GM21526 (cell line): Measurements from ENCODE around the gene CNNM3.

Experiments used
- ATAC-seq: cut with Tn5 transposase; IDR thresholded peaks from one replicate; pipeline ENCODE4 v1.9.1; 2021; ENCODE audit warnings: moderate library complexity; ENCODE audit not compliant: unreplicated experiment, low FRiP score

CNNM3 gene

GRCh38 chr2:96816836-96817702, 1.0 kb downstream of the CNNM3 start:
- ATAC-seq = no peak

- ATAC-seq = no peak
These were observed 1.8 kb downstream of the CNNM3 start for GRCh38 chr2:96817882-96818281.

GRCh38 chr2:96819128-96819875, 3.2 kb downstream of the CNNM3 start:
- no peak for ATAC-seq

- no peak for ATAC-seq
These were observed 3.9 kb downstream of the CNNM3 start for GRCh38 chr2:96819876-96820511.

GRCh38 chr2:96821113-96821675, 5.1 kb downstream of the CNNM3 start:
- ATAC-seq = no peak

- no peak for ATAC-seq
These were observed 6.7 kb downstream of the CNNM3 start for GRCh38 chr2:96822786-96823185.

GRCh38 chr2:96823198-96823597, 7.1 kb downstream of the CNNM3 start:
- no peak for ATAC-seq

- no peak for ATAC-seq
These were observed 8.2 kb downstream of the CNNM3 start for GRCh38 chr2:96824079-96824870.

- ATAC-seq = no peak
These were observed 9.0 kb downstream of the CNNM3 start for GRCh38 chr2:96825057-96825456.

GRCh38 chr2:96826546-96827278, 10.6 kb downstream of the CNNM3 start:
- ATAC-seq = no peak

GRCh38 chr2:96828436-96828835, 12.4 kb downstream of the CNNM3 start:
- ATAC-seq = no peak

- ATAC-seq = no peak
These were observed 12.8 kb downstream of the CNNM3 start for GRCh38 chr2:96828874-96829273.

- no peak for ATAC-seq
These were observed 14.0 kb downstream of the CNNM3 start for GRCh38 chr2:96830044-96830562.

GRCh38 chr2:96831679-96832078, 15.6 kb downstream of the CNNM3 start:
- no peak for ATAC-seq

- no peak for ATAC-seq
These were observed 16.3 kb downstream of the CNNM3 start for GRCh38 chr2:96832408-96832753.

- no peak for ATAC-seq
These were observed 16.9 kb downstream of the CNNM3 start for GRCh38 chr2:96832754-96833507.

- ATAC-seq = no peak
These were observed 19.8 kb downstream of the CNNM3 start for GRCh38 chr2:96835830-96836229.

- ATAC-seq = no peak
These were observed 21.5 kb downstream of the CNNM3 start for GRCh38 chr2:96837575-96837974.
